ENCODE data around the gene ELOB.

DNA sequence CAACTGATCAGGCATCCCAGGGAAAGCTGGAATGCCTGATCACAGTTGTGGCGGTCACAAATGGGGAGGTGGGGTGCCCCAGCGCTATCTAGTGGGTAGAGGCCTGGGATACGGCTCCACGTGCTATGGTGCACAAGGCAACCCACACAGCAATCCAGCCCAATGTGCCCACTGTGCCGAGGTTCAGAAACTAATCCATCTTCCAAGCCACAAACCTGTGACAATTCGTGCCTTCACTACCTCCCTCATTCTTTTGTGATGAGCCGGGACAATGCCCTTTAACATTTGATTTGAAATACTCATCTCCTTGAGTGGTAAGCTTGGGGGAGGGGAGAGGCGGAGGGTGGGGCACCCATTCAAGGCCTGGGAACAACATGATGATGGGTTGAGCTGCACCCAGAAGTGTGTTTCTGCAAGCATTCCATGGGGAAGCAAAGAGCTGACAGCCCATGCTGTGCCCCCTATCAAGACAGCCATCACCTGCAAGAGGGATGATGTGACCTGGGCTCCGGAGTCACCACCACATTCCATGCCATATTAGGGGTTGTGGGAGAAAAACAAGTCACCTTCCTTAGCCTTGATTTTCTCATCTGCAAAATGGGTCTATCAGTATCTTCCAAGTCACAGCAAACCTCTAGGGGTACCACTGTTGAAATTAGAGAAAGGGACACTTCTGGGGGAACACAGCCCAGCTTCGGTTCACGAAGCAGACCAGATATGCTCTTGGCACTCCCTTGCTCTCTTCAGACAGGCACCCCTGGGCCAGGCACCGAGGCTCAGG, 3.7 kb downstream of the ELOB start:
- TF ChIP-seq EZH2phosphoT487 (IDR thresholded peaks at IDR 0.05; ENCODE audit: borderline replicate concordance) = no peak
- TF ChIP-seq, protein P1, sequence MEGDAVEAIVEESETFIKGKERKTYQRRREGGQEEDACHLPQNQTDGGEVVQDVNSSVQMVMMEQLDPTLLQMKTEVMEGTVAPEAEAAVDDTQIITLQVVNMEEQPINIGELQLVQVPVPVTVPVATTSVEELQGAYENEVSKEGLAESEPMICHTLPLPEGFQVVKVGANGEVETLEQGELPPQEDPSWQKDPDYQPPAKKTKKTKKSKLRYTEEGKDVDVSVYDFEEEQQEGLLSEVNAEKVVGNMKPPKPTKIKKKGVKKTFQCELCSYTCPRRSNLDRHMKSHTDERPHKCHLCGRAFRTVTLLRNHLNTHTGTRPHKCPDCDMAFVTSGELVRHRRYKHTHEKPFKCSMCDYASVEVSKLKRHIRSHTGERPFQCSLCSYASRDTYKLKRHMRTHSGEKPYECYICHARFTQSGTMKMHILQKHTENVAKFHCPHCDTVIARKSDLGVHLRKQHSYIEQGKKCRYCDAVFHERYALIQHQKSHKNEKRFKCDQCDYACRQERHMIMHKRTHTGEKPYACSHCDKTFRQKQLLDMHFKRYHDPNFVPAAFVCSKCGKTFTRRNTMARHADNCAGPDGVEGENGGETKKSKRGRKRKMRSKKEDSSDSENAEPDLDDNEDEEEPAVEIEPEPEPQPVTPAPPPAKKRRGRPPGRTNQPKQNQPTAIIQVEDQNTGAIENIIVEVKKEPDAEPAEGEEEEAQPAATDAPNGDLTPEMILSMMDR (conservative IDR thresholded peaks at IDR 0.05; ENCODE audit: low read length) = no peak
